NCI-H2107 treated with DMSO at 0.1 percent for 48 hours (cell line): ENCODE results near the gene LRRC32.

Source experiments
- DNase-seq: peaks from one replicate; lab custom pipeline; 2025; ENCODE audit not compliant: unreplicated experiment; lab: John Stamatoyannopoulos, UW

LRRC32 gene, protein sequence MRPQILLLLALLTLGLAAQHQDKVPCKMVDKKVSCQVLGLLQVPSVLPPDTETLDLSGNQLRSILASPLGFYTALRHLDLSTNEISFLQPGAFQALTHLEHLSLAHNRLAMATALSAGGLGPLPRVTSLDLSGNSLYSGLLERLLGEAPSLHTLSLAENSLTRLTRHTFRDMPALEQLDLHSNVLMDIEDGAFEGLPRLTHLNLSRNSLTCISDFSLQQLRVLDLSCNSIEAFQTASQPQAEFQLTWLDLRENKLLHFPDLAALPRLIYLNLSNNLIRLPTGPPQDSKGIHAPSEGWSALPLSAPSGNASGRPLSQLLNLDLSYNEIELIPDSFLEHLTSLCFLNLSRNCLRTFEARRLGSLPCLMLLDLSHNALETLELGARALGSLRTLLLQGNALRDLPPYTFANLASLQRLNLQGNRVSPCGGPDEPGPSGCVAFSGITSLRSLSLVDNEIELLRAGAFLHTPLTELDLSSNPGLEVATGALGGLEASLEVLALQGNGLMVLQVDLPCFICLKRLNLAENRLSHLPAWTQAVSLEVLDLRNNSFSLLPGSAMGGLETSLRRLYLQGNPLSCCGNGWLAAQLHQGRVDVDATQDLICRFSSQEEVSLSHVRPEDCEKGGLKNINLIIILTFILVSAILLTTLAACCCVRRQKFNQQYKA

DNA sequence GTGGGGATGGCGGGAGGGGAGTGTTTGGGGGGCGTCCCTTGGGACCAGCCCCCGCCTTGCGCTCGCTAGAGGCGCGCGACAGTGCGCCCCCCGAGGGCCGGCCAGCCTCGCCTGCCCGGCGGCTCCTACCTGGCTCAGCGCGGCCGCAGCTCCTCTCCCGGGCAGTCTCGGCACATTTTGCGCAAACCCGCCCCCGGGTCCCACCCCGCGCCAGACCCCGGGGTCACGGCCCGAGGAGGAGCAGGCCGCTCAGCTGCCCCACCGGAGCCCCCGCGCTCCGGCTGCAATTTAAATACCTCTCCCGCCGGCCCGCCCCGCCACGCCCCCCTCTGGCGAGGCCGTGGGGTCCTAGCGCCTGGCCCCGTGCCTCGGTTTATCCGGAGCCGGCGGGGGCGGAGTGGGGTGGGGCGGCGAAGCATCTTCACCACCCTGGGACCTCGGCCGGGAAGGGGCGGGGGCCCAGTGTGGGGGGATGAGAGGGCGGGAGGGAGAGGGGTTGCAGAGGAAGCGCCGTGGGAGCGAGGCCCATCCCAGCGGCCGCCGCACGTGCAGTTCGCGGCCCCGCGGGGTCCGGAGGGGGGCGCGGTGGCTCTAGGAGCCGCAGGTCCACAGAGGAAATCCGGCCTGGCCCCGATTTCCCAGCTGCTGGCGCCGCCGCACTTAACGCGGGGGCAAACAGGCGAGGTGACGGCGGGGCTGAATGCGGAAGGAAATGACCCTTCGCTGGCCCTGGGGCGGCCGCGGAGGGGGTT, at the start of gene LRRC32:
Gene LRRC32, minus strand, starts transcription at position 263 of the 752 bp plus-strand sequence. CDS start 4,793 bp downstream, outside the sequence.
- no peak for DNase-seq

DNA sequence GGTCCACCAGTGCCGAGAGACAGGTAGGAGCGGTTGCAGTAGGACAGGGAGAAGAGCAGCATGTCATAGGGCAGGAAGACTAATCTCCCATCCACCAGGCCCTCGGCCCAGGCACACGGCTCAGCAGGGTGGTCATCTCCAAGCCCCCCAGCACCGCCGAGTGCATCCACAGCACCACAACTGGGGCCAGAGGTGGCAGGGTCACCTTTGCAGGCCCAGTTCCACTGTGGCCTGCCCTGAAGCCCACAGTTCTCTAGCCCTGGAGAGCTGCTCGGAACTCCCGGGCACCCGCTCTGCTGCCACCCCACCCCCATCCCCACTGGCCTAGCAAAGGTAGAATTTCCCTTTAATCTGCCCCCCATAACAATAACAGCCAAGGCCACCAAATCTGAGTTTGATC, 49.1 kb upstream of the LRRC32 start:
- DNase-seq = no peak

DNA sequence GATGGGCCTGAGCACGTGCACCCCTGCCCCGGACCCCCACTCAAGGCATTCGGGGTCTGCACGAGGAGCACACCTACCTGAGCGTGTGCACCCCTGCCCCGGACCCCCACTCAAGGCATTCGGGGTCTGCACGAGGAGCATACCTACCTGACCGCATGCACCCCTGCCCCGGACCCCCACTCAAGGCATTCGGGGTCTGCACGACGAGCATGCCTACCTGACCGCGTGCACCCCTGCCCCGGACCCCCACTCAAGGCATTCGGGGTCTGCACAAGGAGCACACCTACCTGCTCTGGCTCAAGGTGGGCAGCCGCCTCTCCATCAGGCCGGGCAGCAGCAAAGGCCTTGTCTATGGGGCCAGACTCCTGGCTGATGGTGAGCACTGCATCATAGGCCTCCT, 48.7 kb upstream of the LRRC32 start:
- no peak for DNase-seq

DNA sequence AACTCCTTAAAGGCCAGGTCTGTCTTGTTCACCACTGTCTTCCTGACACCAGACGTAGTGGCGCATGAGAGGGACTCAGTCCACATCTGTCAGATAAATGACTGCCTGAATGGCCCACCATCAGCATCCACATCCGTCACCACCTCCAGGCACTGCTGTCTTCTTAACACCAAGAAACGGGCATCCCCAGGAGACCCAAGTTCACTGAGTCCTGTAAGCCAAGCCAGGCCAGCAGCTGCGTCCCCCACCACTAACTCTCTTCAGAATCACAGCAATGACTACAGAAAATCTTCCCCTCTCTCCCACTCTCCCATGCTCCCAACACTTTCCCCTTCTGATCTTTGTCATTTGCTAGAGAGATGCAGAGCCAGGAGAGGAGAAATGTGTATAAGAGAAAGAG, 47.3 kb upstream of the LRRC32 start:
- DNase-seq = no peak

DNA sequence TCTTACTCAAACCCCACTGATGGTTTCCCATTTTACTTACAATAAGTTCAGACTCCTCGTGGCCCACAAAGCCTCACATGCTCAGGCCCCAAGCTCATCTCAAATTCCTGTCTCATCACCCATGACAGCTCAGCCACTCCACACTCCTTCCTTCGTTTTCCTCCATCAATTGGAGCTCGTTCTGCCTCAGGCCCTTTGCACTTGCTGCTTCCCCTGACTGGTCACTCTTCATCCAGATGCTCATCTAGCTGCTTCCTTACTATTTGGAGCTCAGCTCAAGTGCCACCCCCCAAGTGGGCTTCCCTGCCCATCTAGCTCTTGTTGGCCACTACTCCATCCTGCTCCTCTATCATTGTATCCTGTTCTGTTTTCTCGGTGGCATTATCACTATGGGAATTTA, 46.8 kb upstream of the LRRC32 start:
- no peak for DNase-seq

DNA sequence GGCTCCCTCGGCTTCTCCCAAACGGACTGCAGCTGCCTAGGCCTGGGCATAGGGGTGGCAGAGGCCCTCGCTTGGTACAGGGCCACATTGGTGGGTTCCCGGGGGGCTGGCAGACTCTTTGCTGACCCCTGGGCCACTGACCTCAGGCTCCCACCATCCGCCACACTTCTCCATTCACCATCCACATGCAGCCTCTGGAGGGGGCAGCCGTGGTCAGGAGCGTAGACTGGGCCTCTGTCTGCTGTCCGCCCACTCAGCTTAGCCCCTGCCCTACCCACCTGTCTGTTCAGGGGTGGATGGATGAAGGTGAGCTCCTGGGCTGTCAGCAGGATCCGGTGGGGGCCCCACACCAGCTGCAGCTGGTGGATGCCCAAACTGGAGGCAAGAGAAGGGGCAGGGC, 45.7 kb upstream of the LRRC32 start:
- DNase-seq = no peak

DNA sequence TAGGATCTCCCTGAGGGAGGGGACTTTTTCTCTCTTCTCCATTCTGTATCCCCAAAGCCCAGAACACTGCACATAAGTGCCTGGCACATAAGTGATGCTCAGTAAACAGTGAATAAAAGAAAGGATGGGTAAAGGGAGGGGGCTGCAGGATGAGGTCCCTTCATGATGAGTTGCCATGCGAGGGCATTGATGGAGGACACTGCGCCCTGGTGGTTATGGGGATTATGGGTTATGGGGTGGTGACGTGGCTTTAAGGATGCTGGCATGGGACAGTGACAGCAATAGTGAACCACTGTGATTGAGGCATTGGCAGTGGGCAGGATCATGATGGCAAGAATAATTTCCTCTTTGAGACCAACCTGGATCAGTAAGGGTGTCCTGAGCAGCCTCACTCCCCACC, 43.9 kb upstream of the LRRC32 start:
- no peak for DNase-seq

DNA sequence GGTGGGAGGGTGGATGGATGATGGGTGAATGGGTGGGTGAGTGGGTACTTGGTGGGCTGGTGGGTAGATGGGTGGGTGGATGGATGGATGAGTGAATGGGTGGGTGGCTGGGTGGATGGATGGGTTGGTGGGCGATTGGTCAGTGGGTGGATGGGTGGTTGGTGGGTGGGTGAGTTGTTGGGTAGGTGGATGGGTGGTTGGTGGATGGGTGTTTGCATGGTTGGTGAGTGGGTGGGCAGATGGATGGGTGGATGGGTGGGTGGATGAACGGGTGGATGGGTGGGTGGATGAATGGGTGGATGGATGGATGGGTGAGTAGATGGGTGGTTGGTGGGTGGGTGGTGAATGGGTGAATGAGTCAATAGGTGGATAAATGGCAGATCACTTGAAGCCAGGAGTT, 43.0 kb upstream of the LRRC32 start:
- DNase-seq = no peak

DNA sequence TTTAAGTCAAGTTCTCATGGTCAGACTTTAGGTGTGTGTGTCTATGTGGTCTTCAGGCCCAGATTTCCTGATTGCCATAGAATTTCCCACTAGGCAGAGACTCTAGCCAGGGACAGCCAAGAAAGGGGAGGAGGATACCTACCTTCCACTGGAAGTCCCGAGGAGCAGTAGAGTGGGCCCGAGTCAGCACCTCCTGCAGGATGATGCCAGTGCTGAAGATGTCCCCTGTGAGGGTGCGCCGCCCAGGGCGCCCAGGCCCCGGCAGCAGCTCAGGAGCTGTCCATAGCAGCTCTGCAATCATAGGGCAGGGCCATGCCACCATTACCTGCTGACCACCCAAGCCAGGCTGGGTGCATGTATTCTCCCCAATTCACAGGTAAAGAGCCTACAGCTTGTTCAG, 41.6 kb upstream of the LRRC32 start:
- DNase-seq = no peak

DNA sequence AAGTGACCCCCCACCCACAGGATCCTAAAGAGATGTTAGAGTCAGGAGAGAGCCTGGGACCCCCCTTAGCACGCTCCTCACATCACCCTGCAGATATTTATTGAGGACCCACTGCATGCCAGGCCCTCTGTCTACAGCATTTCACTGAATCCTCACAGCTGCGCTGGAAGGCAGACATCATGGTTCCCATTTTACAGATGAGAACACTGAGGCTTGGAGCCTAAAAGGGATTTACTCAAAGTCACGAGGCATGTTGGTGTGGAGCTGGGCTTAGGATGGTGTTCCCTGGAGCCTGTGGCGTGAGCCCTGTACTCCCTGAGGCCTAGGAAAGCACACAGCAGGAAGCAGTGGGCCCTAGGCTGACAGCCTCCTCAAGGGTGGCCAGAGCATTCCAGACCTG, 39.2 kb upstream of the LRRC32 start:
- no peak for DNase-seq

DNA sequence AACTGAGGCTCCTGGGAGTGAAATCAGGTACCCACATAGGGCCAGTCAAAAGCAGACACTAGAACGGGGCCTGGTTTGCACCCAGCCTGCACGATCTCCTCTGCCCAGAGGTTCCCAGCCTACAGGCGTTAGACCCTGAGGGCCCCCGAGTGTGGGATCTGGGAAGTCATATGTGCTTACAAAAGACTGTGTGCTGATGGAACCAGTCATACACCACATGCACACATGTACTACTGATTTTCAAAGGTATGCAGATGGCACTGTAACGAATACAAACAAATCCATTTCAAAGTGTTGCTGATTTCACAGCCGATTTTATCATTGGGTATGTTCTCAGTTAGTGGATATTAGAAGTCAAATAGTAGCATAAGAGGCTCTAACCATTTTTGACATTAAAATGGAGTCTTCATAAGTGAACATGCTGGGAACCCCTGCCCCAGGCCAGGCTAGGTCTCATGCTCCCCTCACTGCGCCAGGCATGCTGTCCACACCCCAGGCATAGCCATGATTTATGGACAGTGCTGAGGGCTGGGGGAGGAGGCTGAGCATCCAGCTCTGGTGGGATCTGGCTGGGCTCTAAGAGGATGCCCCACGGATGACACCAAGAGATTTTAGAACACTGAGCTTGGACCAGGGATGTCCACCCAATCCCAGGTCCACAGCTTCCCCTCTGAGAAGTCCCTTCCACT, 38.6 kb upstream of the LRRC32 start:
- no peak for DNase-seq

DNA sequence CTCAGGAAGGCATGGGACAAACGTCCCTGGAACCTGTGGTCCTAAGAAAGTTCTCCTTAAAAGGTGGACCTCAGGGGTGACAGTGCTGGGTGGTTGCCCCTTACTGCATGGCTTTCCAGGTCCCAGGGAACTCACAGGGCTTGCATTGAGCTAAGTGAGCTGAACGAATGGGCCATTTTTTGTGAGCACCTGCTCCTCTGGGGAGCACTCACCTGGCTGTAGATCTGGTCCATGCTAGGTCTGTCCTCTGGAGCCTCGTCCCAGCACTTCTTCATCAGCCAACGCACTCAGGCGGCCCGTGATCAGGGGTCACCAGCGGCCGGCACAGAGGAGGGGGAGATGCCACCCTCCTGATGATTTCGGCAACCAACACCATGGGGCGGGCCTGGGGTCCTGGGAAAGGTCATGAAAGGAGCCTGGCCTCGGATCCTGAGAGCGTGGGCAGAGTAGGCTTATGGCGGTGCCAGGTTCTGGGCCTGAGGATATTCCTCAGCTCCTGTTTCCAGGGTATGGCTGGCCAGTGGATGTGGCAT, 36.8 kb upstream of the LRRC32 start:
- no peak for DNase-seq

DNA sequence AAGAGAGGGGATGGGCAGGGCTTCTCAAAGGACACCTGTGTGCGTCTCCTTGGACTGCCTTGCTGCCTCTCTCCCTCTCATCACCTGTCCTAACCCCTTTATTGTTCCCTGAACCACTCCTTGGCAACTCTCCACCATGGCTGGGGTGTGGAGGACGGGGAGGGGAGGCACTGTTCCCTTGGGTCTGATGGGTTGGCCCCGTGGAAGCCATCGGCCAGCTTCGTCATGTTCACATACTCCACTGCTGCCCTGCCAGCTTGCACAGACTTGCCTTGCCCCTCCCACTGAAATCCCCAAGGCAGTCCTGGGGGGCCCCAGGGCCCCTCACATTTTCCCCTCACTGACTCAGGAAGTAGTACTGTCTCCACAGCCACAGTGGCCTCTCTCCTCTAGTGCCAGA, 36.1 kb upstream of the LRRC32 start:
- no peak for DNase-seq

DNA sequence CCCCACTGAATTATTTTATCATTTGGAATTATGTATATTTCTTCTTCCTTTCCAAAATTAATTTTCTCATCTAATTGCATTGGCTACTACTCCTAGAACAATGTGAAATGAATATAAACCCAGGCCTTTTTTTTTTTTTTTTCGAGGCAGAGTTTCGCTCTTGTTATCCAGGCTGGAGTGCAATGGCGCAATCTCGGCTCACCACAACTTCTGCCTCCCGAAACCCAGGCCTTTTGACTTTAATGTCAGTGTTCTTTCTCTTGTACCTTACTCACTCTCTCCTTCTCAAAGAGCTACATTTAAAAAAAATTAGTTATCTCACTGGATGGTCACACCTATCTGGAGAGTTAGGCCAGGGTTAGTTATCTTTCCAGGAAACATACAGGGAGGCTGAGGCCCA, 35.3 kb upstream of the LRRC32 start:
- DNase-seq = no peak

DNA sequence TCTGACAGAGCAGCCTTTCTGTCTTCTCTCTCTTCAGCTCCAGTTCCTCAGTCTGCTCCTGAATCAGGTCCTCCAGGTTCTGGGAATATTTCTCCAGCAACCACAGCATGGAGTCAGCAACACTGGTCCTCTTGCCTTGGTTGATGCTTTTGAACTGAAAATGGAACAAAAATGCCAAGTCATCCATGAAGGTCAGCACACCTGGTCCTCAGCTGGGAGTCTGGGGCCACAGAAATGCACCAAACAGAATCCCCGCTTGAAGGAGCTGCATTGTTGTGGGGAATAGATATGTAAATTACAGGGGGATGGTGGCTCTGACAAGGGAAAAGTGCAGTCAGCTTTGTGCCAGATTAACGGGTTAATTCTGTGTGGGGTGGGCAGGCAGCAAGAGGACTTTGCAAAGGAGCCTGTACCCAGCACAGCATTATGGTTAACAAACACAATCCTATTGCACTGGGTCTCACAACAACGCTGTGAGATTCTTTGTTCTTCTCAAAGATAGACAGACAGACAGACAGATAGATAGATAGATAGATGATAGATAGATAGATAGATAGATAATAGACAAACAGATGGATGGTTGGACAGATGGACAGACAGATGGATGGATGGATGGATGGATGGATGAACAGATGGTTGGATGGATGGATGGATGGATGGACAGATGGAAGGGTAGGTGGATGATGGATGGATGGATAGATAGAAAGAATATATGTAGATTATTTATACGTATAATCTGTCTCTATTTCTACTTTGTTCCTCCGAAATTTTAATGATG, 33.8 kb upstream of the LRRC32 start:
- DNase-seq = no peak

DNA sequence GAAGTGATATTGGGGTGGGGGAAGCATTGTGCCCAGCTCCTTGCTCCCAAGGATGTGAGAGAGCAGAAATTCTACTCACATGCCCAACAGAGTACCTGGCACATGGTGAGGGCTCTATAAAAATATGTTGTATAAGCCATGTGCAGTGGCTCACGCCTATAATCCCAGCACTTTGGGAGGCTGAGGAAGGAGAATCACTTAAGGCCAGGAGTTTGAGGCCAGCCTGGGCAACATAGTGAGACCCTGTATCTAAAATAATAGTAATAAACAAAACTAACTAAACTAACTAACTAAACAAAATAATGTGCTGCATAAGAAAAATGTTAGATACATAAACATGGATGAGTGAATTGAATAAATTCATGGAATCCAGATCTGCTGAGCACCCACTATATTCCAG, 33.2 kb upstream of the LRRC32 start:
- DNase-seq = no peak

DNA sequence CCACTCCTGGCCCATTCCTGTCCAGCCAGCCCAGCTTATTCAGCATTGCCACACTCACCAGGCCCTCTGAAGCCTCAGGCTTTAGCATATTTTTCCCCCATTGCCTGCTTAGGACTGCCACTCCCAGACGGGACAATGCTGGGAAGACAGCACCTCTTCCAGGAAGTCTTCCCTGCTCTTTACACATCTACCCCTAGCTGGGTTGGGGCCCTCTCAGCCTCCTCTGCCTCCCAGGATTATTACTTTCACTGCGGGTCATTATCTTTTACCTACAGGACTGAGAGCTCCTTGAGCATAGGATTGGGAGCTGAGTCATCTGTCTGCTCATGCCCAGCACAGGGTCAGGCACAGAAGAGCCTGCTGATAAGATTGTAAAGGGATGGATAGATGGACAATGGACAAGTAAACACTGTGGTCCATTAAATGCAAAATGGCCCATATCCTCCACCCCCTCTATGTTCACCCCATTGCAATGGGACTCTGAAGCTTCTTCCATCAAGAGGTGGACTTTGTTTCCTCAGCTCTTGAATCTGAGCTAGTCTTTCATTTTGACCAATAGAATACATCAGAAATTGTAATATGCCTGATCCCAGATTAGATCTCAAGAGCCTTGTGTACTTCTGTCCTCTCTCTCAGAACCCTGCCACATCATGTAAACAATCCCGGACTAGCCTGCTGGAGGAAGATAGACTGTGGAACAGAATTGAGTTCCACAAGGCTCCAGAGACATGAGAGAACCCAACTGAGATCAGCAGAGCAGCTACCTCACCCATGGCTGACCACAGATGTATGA, 32.0 kb upstream of the LRRC32 start:
- no peak for DNase-seq

DNA sequence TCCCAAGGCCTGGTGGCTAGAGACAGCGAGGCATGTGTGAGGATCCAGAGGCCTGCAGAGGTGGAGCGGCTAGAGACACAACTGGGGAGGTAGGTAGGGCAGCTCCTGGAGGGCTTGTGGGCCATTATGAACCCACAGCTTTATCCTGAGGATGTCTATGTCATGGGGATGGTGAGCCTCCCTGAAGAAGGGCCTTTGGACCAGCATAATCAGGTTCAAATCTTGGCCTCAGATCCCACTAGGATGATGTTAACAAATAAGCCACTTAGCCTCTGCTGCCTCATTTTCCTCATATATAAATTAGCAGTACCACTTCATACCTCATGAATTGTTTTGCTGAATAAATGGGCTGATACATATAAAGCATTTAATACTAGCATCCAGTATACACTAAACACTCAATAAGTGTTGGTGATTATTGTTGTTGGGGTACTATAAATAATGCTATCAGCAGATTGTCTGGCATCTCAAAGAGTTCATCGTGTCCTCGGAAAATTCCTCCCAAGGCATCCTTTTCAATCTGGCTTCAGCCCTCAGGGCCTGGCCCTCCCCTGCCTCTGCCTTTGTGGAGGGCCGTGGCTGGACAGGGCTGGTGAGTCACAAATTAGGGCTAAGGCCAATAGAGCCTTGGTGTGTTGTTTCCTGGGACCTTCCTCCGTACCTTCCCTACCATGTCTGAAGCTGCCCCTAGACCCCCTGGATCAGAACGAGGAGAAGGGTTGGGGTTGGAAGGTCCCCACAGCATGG, 30.9 kb upstream of the LRRC32 start:
- no peak for DNase-seq
